Ovary (tissue), 9 donors: ENCODE data around the gene KICS2. TPM values are rescaled to one million over a fixed set of nuclear protein-coding genes. Genes with fewer than 3 reads are reported as not detected.

Source experiments
- DNase-seq, 5 donors: peaks; one replicate each; pipeline ENCODE4 v3.0.0-alpha.2; 2019 to 2020
- H3K27ac ChIP-seq, 2 donors: fragments of 200-600 bp; one replicate each; pipeline versions ENCODE4 v1.5.1 to v1.8.0; 2019 to 2022
- H3K27me3 ChIP-seq: fragments of 200-600 bp; one replicate; pipeline ENCODE4 v1.8.0; 2022
- H3K36me3 ChIP-seq: fragments of 200-600 bp; sonication (generic); one replicate; pipeline ENCODE4 v1.5.1; 2019
- H3K4me1 ChIP-seq: one replicate; pipeline ENCODE4 v1.8.1; 2013; ENCODE audit warnings: mild to moderate bottlenecking, moderate library complexity; ENCODE audit not compliant: insufficient read depth
- H3K4me3 ChIP-seq: fragments of 200-600 bp; sonication (generic); one replicate; pipeline ENCODE4 v1.5.1; 2017
- H3K9me3 ChIP-seq, 2 donors: fragments of 200-600 bp in 1 of 2; sonication (generic) in 1 of 2; one replicate each; pipeline versions ENCODE4 v1.5.1 to v1.8.1; 2013 to 2019; ENCODE audit warnings: mild to moderate bottlenecking in 1 of 2, moderate library complexity in 1 of 2
- EP300 ChIP-seq: sonication (generic); formaldehyde crosslinking; IDR thresholded peaks from one replicate; pipeline ENCODE4 v1.6.1; 2017; ENCODE audit warnings: antibody characterized with exemption
- POLR2A ChIP-seq: fragments of 450-650 bp; IDR thresholded peaks from one replicate; pipeline ENCODE4 v1.6.1; 2017; ENCODE audit warnings: antibody characterized with exemption, mild to moderate bottlenecking, moderate library complexity
- WGBS, 3 donors: extraction: QIAGEN DNeasy Blood & Tissue Kit in 1 of 3; methylation state at CpG; one replicate each; pipeline versions ENCODE4 v1.1.5 to v1.1.7; 2013 to 2017; 5-methylcytosine and 5-hydroxymethylcytosine counted together
- intact Hi-C, 4 donors: fragments of 100-400 bp; cut with DNase I; formaldehyde crosslinking; loops; one replicate each; pipeline versions ENCODE4 v1.11.0 to v1.15.1; 2022 to 2023
- polyA plus RNA-seq, 2 donors: library from polyadenylated mRNA; stranded (reverse); fragments of 200-250 nt in 1 of 2; fragments of 350-450 nt in 1 of 2; fragmentation: Illumina TruSeq in 1 of 2; extraction: RNeasy Lipid Tissue Mini Kit (QIAGEN cat#74804) in 1 of 2; gene quantifications; one replicate each; pipeline ENCODE4 v1.2.3, GENCODE V29; 2013 to 2014
- small RNA-seq: library from RNA; depleted of rRNA; stranded (forward); fragments of <200 nt; gene quantifications from one replicate; pipeline ENCODE3, GENCODE V24; 2016
- total RNA-seq, 7 donors: library from RNA; depleted of rRNA in 2 of 7; stranded (reverse); fragments of >200 nt in 2 of 7; fragmentation: NEBNext Ultra II Directional in 3 of 7; extraction: Animal tissue kit (Norgen Biotek cat#: 25700) in 3 of 7; gene quantifications; one replicate each; pipeline versions ENCODE4 v1.1.0 to v1.2.4, GENCODE V29; 2016 to 2023
- TF ChIP-seq, protein P1 (sequence below), 3 donors: fragments of 450-650 bp in 2 of 3; fragments of 200-600 bp in 1 of 3; IDR thresholded peaks; one replicate each; pipeline versions ENCODE4 v1.5.1 to v1.8.0; 2016 to 2022; ENCODE audit warnings: antibody characterized with exemption in 3 of 3, mild to moderate bottlenecking in 1 of 3
- donor health status: DM: no; HTN: no; CAD: no; lungs with moderate emphysema.
- donor health status: DM: no; HTN: no; CAD: no.
- donor health status: Bipolar disorder and iron deficiency.
- donor health status: DM: yes; HTN: yes; CAD: no.
- donor health status: DM: no; HTN: no; CAD: no.
- donor health status: DM: yes; HTN: yes; CAD: no.

KICS2 gene
- total and polyA plus RNA-seq, 9 donors, result 3.4 to 15.2 (median 8.1) TPM

DNA sequence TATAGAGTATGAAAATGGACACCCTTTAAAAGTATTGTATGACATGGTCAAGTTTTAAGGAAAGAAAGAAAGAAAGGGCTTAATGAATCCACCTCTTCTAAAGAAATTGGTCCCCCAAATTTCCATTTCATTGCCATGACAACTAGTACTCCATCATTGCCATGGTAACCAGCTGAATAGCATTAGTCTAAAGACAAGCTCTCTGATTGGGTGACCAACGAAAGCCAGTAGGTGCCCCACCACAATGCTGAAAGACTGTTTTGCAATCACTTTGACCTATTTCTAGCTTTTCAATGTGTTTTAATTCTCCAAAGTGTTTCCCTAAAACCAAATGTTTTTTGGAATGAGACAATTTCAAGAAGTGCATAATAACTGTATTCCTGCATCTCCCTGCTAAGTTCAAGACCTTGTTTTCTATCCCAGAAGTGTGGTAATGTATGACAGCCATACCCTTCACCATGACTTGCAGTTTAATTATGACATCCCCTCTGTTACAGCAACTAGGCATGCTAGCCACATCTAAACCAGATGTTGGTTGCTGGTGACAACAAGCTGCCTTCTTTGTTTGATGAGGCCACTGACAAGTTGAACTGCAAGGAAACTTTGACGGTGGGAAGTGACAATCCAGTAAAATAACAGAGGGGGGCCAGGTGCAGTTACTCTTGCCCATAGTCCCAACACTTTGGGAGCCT, 46.7 kb downstream of the KICS2 start:
- TF ChIP-seq POLR2A (no peak), EP300 (no peak)
- TF ChIP-seq, protein P1, sequence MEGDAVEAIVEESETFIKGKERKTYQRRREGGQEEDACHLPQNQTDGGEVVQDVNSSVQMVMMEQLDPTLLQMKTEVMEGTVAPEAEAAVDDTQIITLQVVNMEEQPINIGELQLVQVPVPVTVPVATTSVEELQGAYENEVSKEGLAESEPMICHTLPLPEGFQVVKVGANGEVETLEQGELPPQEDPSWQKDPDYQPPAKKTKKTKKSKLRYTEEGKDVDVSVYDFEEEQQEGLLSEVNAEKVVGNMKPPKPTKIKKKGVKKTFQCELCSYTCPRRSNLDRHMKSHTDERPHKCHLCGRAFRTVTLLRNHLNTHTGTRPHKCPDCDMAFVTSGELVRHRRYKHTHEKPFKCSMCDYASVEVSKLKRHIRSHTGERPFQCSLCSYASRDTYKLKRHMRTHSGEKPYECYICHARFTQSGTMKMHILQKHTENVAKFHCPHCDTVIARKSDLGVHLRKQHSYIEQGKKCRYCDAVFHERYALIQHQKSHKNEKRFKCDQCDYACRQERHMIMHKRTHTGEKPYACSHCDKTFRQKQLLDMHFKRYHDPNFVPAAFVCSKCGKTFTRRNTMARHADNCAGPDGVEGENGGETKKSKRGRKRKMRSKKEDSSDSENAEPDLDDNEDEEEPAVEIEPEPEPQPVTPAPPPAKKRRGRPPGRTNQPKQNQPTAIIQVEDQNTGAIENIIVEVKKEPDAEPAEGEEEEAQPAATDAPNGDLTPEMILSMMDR (IDR thresholded peaks at IDR 0.05), result no peak
- DNase-seq, result no peak
- Histone ChIP-seq H3K27me3 (no peaks in the 10 kb centered on the region), H3K4me3 (no peak overlapping the region), H3K27ac (no peak overlapping the region), H3K36me3 (no peaks in the 10 kb centered on the region), H3K9me3 (no peaks in the 10 kb centered on the region), H3K4me1 (peaks cover 1% of the 10 kb centered on the region)
- WGBS, 3 donors, result 86 to 89% (median 88%) methylated on average over 2 of the region's 2 CpGs
- intact Hi-C loops, result no loop called here

DNA sequence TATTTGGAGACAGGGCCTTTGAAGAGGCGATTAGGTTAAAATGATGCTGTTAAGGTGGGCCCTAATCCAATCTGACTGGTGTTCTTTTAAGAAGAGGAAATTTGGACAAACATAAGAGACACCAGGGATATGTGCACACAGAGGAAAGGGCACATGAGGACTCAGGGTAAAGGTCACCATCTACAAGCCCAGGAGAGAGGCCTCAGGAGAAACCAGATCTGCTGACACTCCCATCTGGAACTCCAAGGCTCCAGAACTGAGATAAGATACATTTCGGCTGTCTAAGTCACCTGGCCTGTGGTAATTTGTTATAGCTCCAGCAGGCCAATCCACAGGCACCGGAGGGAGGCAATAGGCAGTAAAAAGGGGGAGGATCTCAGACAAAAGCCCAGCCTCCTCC, 48.6 kb downstream of the KICS2 start:
- Histone ChIP-seq H3K36me3 (no peaks in the 10 kb centered on the region), H3K4me1 (peaks cover 1% of the 10 kb centered on the region), H3K4me3 (no peak overlapping the region), H3K9me3 (no peaks in the 10 kb centered on the region), H3K27ac (no peak overlapping the region), H3K27me3 (no peaks in the 10 kb centered on the region)
- TF ChIP-seq EP300 (no peak), POLR2A (no peak)
- TF ChIP-seq, protein P1 (IDR thresholded peaks at IDR 0.05), result no peak
- 78 to 83% (median 81%) methylated on average over 3 of the region's 3 CpGs for WGBS, 3 donors
- no peak for DNase-seq
- intact Hi-C loops, result no loop called here

Small RNA genes lying within 50 kb of the gene (small RNA-seq; reads per million reads assigned to genes)
- gene RNU5A-7P, result not detected
- gene RNU6-1009P, result not detected

Other genes starting within 250 kb of the KICS2 start
- gene C12orf56, start 168.5 kb upstream of the KICS2 start, total RNA-seq, result not detected
- not detected for gene C12orf56, start 168.5 kb upstream of the KICS2 start, polyA plus RNA-seq
- 100 to 1,000 TPM in 1 of 7 donors, 10 to 100 TPM in 6; 19.7 to 170 (median 37.9) TPM for gene XPOT, start 182.1 kb upstream of the KICS2 start, total RNA-seq
- gene XPOT, start 182.1 kb upstream of the KICS2 start, polyA plus RNA-seq, result 10 to 100 TPM; 13.2 to 33.8 TPM
- 10 to 100 TPM; 15.7 to 25.4 (median 19.8) TPM for gene TBK1, start 229.8 kb upstream of the KICS2 start, total RNA-seq
- gene TBK1, start 229.8 kb upstream of the KICS2 start, polyA plus RNA-seq, result 10 to 100 TPM; 11.9 to 15.8 TPM